Urinary bladder (tissue), 4 donors: ENCODE data around the gene CAPZA2. TPM values are rescaled to one million over a fixed set of nuclear protein-coding genes. Genes with fewer than 3 reads are reported as not detected.
"Not testable (repeated sequence)": the region's sequence is repeated elsewhere in the genome, so short reads cannot be mapped to it uniquely, and the experiment has no call there.

ENCODE experiments used
- DNase-seq: peaks from one replicate; pipeline ENCODE4 v3.0.0-alpha.2; 2015; ENCODE audit errors: extremely low spot score
- H3K27ac ChIP-seq: one replicate; pipeline ENCODE4 v1.5.1; 2013; ENCODE audit warnings: low read depth, mild to moderate bottlenecking, moderate library complexity
- H3K36me3 ChIP-seq: one replicate; pipeline ENCODE4 v1.6.1; 2013; ENCODE audit warnings: mild to moderate bottlenecking, moderate library complexity; ENCODE audit not compliant: insufficient read depth
- H3K4me1 ChIP-seq: one replicate; pipeline ENCODE4 v1.6.1; 2013; ENCODE audit warnings: mild to moderate bottlenecking, moderate library complexity; ENCODE audit not compliant: insufficient read depth
- H3K4me3 ChIP-seq: one replicate; pipeline ENCODE4 v1.5.1; 2013; ENCODE audit warnings: low read depth, low read length
- WGBS: extraction: QIAGEN DNeasy Blood & Tissue Kit; methylation state at CpG from one replicate; pipeline ENCODE4 v1.1.7; 2013; 5-methylcytosine and 5-hydroxymethylcytosine counted together
- polyA plus RNA-seq: library from polyadenylated mRNA; stranded (reverse); fragments of 200-250 nt; gene quantifications from one replicate; pipeline ENCODE4 v1.2.3, GENCODE V29; 2013
- total RNA-seq: library from RNA; depleted of rRNA; stranded (reverse); fragments of >200 nt; gene quantifications from one replicate; pipeline ENCODE4 v1.2.3, GENCODE V29; 2014
- donor health status: healthy with polysubstance abuse.
- donor health status: healthy.

The CAPZA2 gene
- total RNA-seq (286 TPM), polyA plus RNA-seq (156 TPM)

GRCh38 chr7:116862234-116862950, at the start of gene CAPZA2:
CAPZA2 (plus strand) TSS chr7:116862587; CDS start chr7:116862612, 25 bp downstream.
- 1% methylated on average over 80 of the region's 80 CpGs for WGBS
- H3K27ac ChIP-seq: peak within 1 kb of the TSS; percentile 95
- H3K36me3 ChIP-seq: no peaks in the 10 kb centered on the region
- H3K4me3 ChIP-seq: peak within 1 kb of the TSS; percentile 95
- peak; percentile 75 for DNase-seq
- no peaks in the 10 kb centered on the region for H3K4me1 ChIP-seq

GRCh38 chr7:116812860-116813259, 49.5 kb upstream of the CAPZA2 start:
- no peak for DNase-seq
- Histone ChIP-seq H3K4me1 (no peaks in the 10 kb centered on the region), H3K36me3 (no peaks in the 10 kb centered on the region), H3K27ac (no peak overlapping the region), H3K4me3 (no peak overlapping the region)
- 73% methylated on average over 2 of the region's 2 CpGs for WGBS

DNA sequence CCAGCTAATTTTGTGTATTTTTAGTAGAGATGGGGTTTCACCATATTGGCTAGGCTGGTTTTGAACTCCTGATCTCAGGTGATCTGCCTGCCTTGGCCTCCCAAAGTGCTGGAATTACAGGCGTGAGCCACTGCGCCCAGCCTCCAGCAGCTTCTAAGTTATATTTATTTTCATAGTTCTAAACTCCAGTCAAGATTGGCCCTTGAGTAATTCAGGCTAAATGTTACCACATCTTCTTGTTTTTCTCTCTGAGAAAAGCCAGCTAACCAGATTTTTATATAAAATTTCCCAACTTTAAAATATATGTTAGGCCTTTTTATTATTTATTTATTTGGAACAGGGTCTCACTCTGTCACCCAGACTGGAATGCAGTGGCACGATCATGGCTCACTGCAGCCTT, 49.0 kb upstream of the CAPZA2 start:
- 97% methylated on average over 3 of the region's 3 CpGs for WGBS
- DNase-seq, H3K4me3 ChIP-seq: not testable (repeated sequence)

GRCh38 chr7:116815041-116815440, 47.3 kb upstream of the CAPZA2 start:
- no peak overlapping the region for H3K4me3 ChIP-seq
- H3K36me3 ChIP-seq: no peaks in the 10 kb centered on the region
- WGBS: 73% methylated on average over 3 of the region's 3 CpGs
- no peak for DNase-seq
- no peaks in the 10 kb centered on the region for H3K4me1 ChIP-seq
- H3K27ac ChIP-seq: no peak overlapping the region

More for the DNA sequence above, 49.0 kb upstream of the CAPZA2 start:
- H3K4me1 ChIP-seq, H3K27ac ChIP-seq, H3K36me3 ChIP-seq: not testable (repeated sequence)

GRCh38 chr7:116820149-116820548, 42.2 kb upstream of the CAPZA2 start:
- no peaks in the 10 kb centered on the region for H3K4me1 ChIP-seq
- WGBS: 94% methylated on average over 3 of the region's 3 CpGs
- no peak overlapping the region for H3K4me3 ChIP-seq
- H3K36me3 ChIP-seq: no peaks in the 10 kb centered on the region
- no peak overlapping the region for H3K27ac ChIP-seq
- DNase-seq: no peak

- WGBS: 98% methylated on average over 4 of the region's 4 CpGs
- not testable (repeated sequence) for H3K36me3 ChIP-seq, DNase-seq, H3K4me1 ChIP-seq, H3K27ac ChIP-seq, H3K4me3 ChIP-seq
Observed at GRCh38 chr7:116821647-116822046, 40.7 kb upstream of the CAPZA2 start.

GRCh38 chr7:116824449-116824848, 37.9 kb upstream of the CAPZA2 start:
- no peaks in the 10 kb centered on the region for H3K36me3 ChIP-seq
- H3K4me3 ChIP-seq: no peak overlapping the region
- no peaks in the 10 kb centered on the region for H3K4me1 ChIP-seq
- H3K27ac ChIP-seq: no peak overlapping the region
- DNase-seq: no peak

DNA sequence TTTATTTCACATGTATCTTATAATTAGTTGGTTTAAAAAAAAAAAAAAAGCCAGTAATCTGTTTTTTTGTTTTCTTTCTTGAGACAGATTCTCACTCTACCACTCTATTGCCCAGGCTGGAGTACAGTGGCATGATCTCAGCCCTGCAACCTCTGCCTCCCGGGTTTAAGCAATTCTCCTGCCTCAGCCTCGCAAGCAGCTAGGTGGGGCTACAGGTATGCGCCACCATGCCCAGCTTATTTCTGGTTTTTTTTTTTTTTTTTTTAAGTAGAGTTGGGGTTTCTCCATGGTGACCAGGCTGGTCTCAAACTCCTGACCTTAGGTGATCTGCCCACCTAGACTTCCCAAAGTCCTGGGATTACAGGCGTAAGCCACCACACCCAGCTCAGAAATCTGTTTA, 34.1 kb upstream of the CAPZA2 start:
- no peaks in the 10 kb centered on the region for H3K4me1 ChIP-seq
- H3K36me3 ChIP-seq: no peaks in the 10 kb centered on the region
- no peak overlapping the region for H3K27ac ChIP-seq
- no peak for DNase-seq
- H3K4me3 ChIP-seq: no peak overlapping the region
- 96% methylated on average over 4 of the region's 4 CpGs for WGBS

- Histone ChIP-seq H3K4me1 (no peaks in the 10 kb centered on the region), H3K27ac (no peak overlapping the region), H3K4me3 (no peak overlapping the region), H3K36me3 (no peaks in the 10 kb centered on the region)
- DNase-seq: no peak
- 86% methylated on average over 3 of the region's 3 CpGs for WGBS
Observed at GRCh38 chr7:116829041-116829440, 33.3 kb upstream of the CAPZA2 start.

- no peak overlapping the region for H3K27ac ChIP-seq
- no peak overlapping the region for H3K4me3 ChIP-seq
- no peaks in the 10 kb centered on the region for H3K36me3 ChIP-seq
- H3K4me1 ChIP-seq: no peaks in the 10 kb centered on the region
- no peak for DNase-seq
Observed at GRCh38 chr7:116829493-116829892, 32.9 kb upstream of the CAPZA2 start.

- H3K4me3 ChIP-seq: no peak overlapping the region
- no peaks in the 10 kb centered on the region for H3K36me3 ChIP-seq
- WGBS: 72% methylated on average over 2 of the region's 2 CpGs
- DNase-seq: no peak
- no peaks in the 10 kb centered on the region for H3K4me1 ChIP-seq
- H3K27ac ChIP-seq: no peak overlapping the region
Observed at GRCh38 chr7:116832692-116833091, 29.7 kb upstream of the CAPZA2 start.

- no peaks in the 10 kb centered on the region for H3K4me1 ChIP-seq
- H3K36me3 ChIP-seq: no peaks in the 10 kb centered on the region
- WGBS: 62% methylated on average over 9 of the region's 9 CpGs
- H3K27ac ChIP-seq: no peak overlapping the region
- DNase-seq: no peak
- H3K4me3 ChIP-seq: no peak overlapping the region
Observed at GRCh38 chr7:116834815-116835504, 27.4 kb upstream of the CAPZA2 start.

- DNase-seq: no peak
- no peaks in the 10 kb centered on the region for H3K4me1 ChIP-seq
- no peak overlapping the region for H3K27ac ChIP-seq
- 82% methylated on average over 2 of the region's 2 CpGs for WGBS
- no peaks in the 10 kb centered on the region for H3K36me3 ChIP-seq
- no peak overlapping the region for H3K4me3 ChIP-seq
Observed at GRCh38 chr7:116836048-116836447, 26.3 kb upstream of the CAPZA2 start.

DNA sequence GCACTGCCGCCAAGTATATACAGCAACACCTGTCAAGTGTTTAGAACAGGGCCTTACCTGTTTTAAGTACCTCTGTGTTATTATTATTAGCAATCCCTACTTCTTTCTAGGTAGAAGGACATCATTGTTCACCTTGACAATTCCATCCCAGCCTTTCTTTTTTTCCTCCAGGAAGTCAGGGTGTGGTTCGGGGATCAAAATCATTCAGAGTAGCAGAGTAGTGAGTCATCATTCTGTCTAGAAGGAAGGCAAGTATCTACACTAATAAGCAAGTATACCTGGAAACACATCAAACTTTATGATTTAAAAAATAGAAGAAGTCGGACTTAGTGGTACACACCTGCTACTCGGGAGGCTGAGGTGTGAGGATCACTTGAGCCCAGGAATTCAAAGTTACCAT, 25.5 kb upstream of the CAPZA2 start:
- Histone ChIP-seq H3K4me1 (no peaks in the 10 kb centered on the region), H3K4me3 (no peak overlapping the region), H3K36me3 (no peaks in the 10 kb centered on the region), H3K27ac (no peak overlapping the region)
- WGBS: 91% methylated on average over 4 of the region's 4 CpGs
- no peak for DNase-seq
